Subcutaneous adipose tissue (tissue), 4 donors: ENCODE measurements around the gene WDR4. TPM values are rescaled to one million over a fixed set of nuclear protein-coding genes. Genes with fewer than 3 reads are reported as not detected.

ENCODE experiments used
- CTCF ChIP-seq: fragments of 450-650 bp; IDR thresholded peaks from one replicate; pipeline ENCODE4 v1.5.1; 2016; ENCODE audit warnings: low read depth, mild to moderate bottlenecking, control low read depth, antibody characterized with exemption, moderate library complexity
- total RNA-seq, 4 donors: library from RNA; depleted of rRNA; stranded (reverse); fragments of >200 nt; gene quantifications; one replicate each; pipeline ENCODE4 v1.1.0, GENCODE V29; 2016

Gene WDR4
- total RNA-seq, 4 donors from 2014 or later, result 5.4 to 12.8 (median 6.9) TPM

- no peak for TF ChIP-seq CTCF
Measured at GRCh38 chr21:42864815-42865775, 14.2 kb downstream of the WDR4 start.

- TF ChIP-seq CTCF, result no peak
Measured at GRCh38 chr21:42864286-42864685, 15.1 kb downstream of the WDR4 start.

- TF ChIP-seq CTCF, result no peak
Measured at GRCh38 chr21:42863504-42863870, 15.9 kb downstream of the WDR4 start.

- TF ChIP-seq CTCF, result no peak
Measured at GRCh38 chr21:42862774-42863503, 16.4 kb downstream of the WDR4 start.

GRCh38 chr21:42861848-42862400 is 17.4 kb downstream of the WDR4 start:
- no peak for TF ChIP-seq CTCF

GRCh38 chr21:42861311-42861847 is 18.0 kb downstream of the WDR4 start:
- TF ChIP-seq CTCF, result no peak

- no peak for TF ChIP-seq CTCF
Measured at GRCh38 chr21:42860345-42860744, 19.0 kb downstream of the WDR4 start.
